ENCODE data around the gene LYG1.

DNA sequence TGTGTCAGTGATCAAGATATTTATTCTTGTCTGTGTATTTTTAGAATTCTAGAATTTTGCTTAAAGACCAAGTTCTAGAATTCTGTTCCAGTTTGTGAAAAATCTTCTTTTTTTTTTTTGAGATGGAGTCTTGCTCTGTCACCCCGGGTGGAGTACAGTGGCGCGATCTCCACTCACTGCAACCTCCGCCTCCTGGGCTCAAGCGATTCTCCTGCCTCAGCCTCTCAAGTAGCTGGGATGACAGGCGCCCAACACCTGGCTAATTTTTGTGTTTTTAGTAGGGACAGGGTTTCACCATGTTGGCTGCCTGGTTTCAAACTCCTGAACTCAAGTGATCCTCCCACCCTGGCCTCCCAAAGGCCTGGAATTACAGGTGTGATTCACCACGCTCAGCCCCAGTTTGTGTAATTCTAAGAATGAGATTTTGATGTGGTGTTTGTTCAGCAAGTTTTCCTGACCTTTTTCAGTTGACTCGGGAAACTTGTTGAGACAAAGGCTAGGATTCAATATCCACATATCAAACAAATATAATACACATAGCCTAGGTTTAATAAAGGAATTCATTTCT is 39.8 kb upstream of the LYG1 start:
- TF ChIP-seq POLR2AphosphoS5 (IDR thresholded peaks at IDR 0.05) (no peak), EP300 (IDR thresholded peaks at IDR 0.05) (no peak), POLR2A (IDR thresholded peaks at IDR 0.05) (no peak)
- TF ChIP-seq, protein P1, sequence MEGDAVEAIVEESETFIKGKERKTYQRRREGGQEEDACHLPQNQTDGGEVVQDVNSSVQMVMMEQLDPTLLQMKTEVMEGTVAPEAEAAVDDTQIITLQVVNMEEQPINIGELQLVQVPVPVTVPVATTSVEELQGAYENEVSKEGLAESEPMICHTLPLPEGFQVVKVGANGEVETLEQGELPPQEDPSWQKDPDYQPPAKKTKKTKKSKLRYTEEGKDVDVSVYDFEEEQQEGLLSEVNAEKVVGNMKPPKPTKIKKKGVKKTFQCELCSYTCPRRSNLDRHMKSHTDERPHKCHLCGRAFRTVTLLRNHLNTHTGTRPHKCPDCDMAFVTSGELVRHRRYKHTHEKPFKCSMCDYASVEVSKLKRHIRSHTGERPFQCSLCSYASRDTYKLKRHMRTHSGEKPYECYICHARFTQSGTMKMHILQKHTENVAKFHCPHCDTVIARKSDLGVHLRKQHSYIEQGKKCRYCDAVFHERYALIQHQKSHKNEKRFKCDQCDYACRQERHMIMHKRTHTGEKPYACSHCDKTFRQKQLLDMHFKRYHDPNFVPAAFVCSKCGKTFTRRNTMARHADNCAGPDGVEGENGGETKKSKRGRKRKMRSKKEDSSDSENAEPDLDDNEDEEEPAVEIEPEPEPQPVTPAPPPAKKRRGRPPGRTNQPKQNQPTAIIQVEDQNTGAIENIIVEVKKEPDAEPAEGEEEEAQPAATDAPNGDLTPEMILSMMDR (IDR thresholded peaks at IDR 0.05): no peak

Measured in sigmoid colon (tissue), 4 donors.